Measurements from ENCODE around the gene KCTD4. TPM values are rescaled to one million over a fixed set of nuclear protein-coding genes. Genes with fewer than 3 reads are reported as not detected.
A peak's percentile ranks its signal among the peaks of the same experiment; 100 is the strongest.
"Not testable (repeated sequence)": the region's sequence is repeated elsewhere in the genome, so short reads cannot be mapped to it uniquely, and the experiment has no call there.

The KCTD4 gene
- polyA plus RNA-seq (2013, experiment 1 of 2), result not detected
- polyA plus RNA-seq (2013, experiment 2 of 2), result not detected

DNA sequence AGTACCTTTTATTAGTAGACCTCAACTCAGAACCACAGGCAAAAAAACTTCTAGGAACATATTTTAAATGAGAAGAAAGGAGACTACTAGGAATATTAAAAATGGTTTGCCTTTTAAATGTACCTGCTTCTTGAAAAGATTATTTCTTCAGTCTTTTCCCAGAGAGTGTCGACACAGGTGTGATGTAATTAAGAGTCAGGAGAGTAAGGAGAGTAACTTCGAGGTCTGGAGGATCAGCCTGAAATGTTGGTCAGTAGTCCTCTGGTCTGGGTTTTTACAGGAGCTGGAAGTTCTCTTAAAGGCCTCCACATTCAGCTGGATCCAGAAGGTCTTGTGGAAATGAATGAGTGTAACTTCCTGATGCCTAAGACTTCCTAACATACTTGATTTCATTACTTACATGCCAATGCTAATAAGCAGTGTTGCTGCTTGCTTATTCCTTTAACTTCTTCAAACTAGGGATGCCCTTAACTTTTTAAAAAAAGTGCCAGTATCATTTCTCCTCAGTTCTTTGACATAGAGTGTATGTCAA, at the start of gene KCTD4:
KCTD4 (minus strand) TSS at position 345 of the 532 bp plus-strand sequence. CDS start 6,478 bp downstream, outside the sequence.
- no peak within 1 kb of the TSS for H2BK15ac ChIP-seq (ENCODE audit: low read depth, poor library complexity, severe bottlenecking)
- H2BK120ac ChIP-seq (ENCODE audit: low read depth, low read length), result no peak within 1 kb of the TSS
- H2AFZ ChIP-seq (ENCODE audit: low read depth, low read length), result no peak within 1 kb of the TSS

DNA sequence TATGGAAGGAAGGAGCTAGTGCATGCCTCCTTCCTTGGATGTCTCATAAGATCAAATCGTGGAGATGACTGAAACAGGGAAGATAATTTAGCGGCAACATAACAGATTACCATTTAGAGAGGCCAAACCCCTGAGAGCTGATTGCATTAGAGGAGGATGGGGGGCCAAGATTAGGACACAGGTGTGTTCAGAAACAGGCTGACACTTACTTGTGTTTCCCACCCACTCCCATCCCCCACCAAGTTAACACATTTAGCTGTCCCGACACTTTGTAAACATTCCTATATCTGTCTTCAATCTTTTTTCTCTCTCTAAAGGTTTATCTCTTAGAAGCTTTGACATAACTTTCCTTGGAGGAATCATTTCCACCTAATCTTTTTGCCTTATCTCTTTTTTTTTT, 48.8 kb upstream of the KCTD4 start:
- H2AK5ac ChIP-seq (ENCODE audit: low read length, severe bottlenecking), result no peak overlapping the region
- no peaks in the 10 kb centered on the region for H3K4me1 ChIP-seq (ENCODE audit: control insufficient read depth, insufficient read depth, low read depth, low read length)
- no peak overlapping the region for H3K4ac ChIP-seq (ENCODE audit: low read depth in 1 of 2, low read length in 2 of 2)
- H2BK120ac ChIP-seq (ENCODE audit: low read depth, low read length), result peak overlapping the region; percentile 34
- H3K36me3 ChIP-seq (ENCODE audit: control insufficient read depth in 1 of 2, insufficient read depth in 2 of 2, low read depth in 1 of 2, low read length in 2 of 2), result peaks cover 0 to 16% of the 10 kb centered on the region in 2 experiments
- H2BK15ac ChIP-seq (ENCODE audit: low read depth, poor library complexity, severe bottlenecking), result no peak overlapping the region
- no peak overlapping the region for H3K4me2 ChIP-seq (ENCODE audit: low read length, poor library complexity, severe bottlenecking)
- H4K8ac ChIP-seq (ENCODE audit: low read length), result no peak overlapping the region
- H2BK12ac ChIP-seq (ENCODE audit: low read length in 2 of 2), result no peak overlapping the region
- H3K14ac ChIP-seq (ENCODE audit: low read length in 2 of 2), result no peak overlapping the region
- no peak overlapping the region for H3K27ac ChIP-seq (ENCODE audit: low read length, poor library complexity, severe bottlenecking)
- no peak overlapping the region for H3K4me3 ChIP-seq (ENCODE audit: insufficient read depth in 1 of 2, low read depth in 1 of 2, low read length in 2 of 2)
- H3K23ac ChIP-seq (ENCODE audit: low read length in 2 of 2), result no peak overlapping the region
- no peaks in the 10 kb centered on the region for H3K9me3 ChIP-seq (ENCODE audit: control insufficient read depth, low read length)
- H3K9ac ChIP-seq (ENCODE audit: low read length), result no peak overlapping the region
- H2AFZ ChIP-seq (ENCODE audit: low read depth, low read length), result no peak overlapping the region
- no peak overlapping the region for H2BK5ac ChIP-seq (ENCODE audit: low read depth, low read length, poor library complexity, severe bottlenecking)
- no peak overlapping the region for H3K18ac ChIP-seq (ENCODE audit: low read depth in 1 of 2, low read length in 2 of 2)
- peaks cover 15% of the 10 kb centered on the region for H3K79me1 ChIP-seq (replicated peaks; ENCODE audit: low read length, poor library complexity, severe bottlenecking)
- no peak for DNase-seq
- no peak overlapping the region for H4K91ac ChIP-seq (ENCODE audit: low read length)
- no peaks in the 10 kb centered on the region for H3K27me3 ChIP-seq (ENCODE audit: control insufficient read depth in 1 of 2, insufficient read depth in 1 of 2, low read length in 2 of 2)
- WGBS, result 77% methylated on average over 3 of the region's 3 CpGs

More for the DNA sequence above, at the start of gene KCTD4:
- Histone ChIP-seq H3K9me3 (ENCODE audit: control insufficient read depth, low read length) (no peaks in the 10 kb centered on the region), H3K4me1 (ENCODE audit: control insufficient read depth, insufficient read depth, low read depth, low read length) (peaks cover 3% of the 10 kb centered on the region), H4K8ac (ENCODE audit: low read length) (no peak within 1 kb of the TSS), H3K4ac (ENCODE audit: low read depth in 1 of 2, low read length in 2 of 2) (no peak within 1 kb of the TSS), H3K18ac (ENCODE audit: low read depth in 1 of 2, low read length in 2 of 2) (no peak within 1 kb of the TSS), H3K27me3 (ENCODE audit: control insufficient read depth in 1 of 2, insufficient read depth in 1 of 2, low read length in 2 of 2) (no peaks in the 10 kb centered on the region), H3K4me2 (ENCODE audit: low read length, poor library complexity, severe bottlenecking) (no peak within 1 kb of the TSS), H3K4me3 (ENCODE audit: insufficient read depth in 1 of 2, low read depth in 1 of 2, low read length in 2 of 2) (peak within 1 kb of the TSS in 1 of 2 experiments; percentile 59), H3K23ac (ENCODE audit: low read length in 2 of 2) (no peak within 1 kb of the TSS), H4K91ac (ENCODE audit: low read length) (no peak within 1 kb of the TSS), H2BK5ac (ENCODE audit: low read depth, low read length, poor library complexity, severe bottlenecking) (no peak within 1 kb of the TSS), H3K9ac (ENCODE audit: low read length) (no peak within 1 kb of the TSS), H3K27ac (ENCODE audit: low read length, poor library complexity, severe bottlenecking) (peak within 1 kb of the TSS; percentile 9), H2AK5ac (ENCODE audit: low read length, severe bottlenecking) (peak within 1 kb of the TSS; percentile 2), H2BK12ac (ENCODE audit: low read length in 2 of 2) (no peak within 1 kb of the TSS), H3K79me1 (replicated peaks; ENCODE audit: low read length, poor library complexity, severe bottlenecking) (peaks cover 15% of the 10 kb centered on the region), H3K36me3 (ENCODE audit: control insufficient read depth in 1 of 2, insufficient read depth in 2 of 2, low read depth in 1 of 2, low read length in 2 of 2) (no peaks in the 10 kb centered on the region), H3K14ac (ENCODE audit: low read length in 2 of 2) (no peak within 1 kb of the TSS)
- WGBS, result 86% methylated on average over 2 of the region's 2 CpGs
- peak; percentile 36 for DNase-seq

DNA sequence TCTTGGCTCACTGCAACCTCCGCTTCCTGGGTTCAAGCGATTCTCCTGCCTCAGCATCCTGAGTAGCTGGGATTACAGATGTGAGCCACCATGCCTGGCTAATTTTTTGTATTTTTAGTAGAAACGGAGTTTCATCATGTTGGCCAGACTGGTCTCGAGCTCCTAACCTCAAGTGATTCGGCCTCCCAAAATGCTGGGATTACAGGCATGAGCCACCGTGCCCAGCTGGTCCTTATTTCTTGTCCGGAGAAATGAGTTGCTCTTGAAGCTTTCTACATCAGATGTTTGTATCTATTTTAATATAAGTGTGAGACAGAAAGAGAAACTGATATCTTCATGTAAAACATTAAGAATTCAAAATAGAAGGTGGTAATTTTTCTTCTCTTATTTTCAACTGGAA, 43.9 kb upstream of the KCTD4 start:
- not testable (repeated sequence) for H2AFZ ChIP-seq (ENCODE audit: low read depth, low read length); H4K91ac ChIP-seq (ENCODE audit: low read length); H3K9me3 ChIP-seq (ENCODE audit: control insufficient read depth, low read length); H2BK120ac ChIP-seq (ENCODE audit: low read depth, low read length); H3K9ac ChIP-seq (ENCODE audit: low read length); H3K27ac ChIP-seq (ENCODE audit: low read length, poor library complexity, severe bottlenecking); H3K18ac ChIP-seq (ENCODE audit: low read depth in 1 of 2, low read length in 2 of 2); H3K4ac ChIP-seq (ENCODE audit: low read depth in 1 of 2, low read length in 2 of 2); H3K27me3 ChIP-seq (ENCODE audit: control insufficient read depth in 1 of 2, insufficient read depth in 1 of 2, low read length in 2 of 2); DNase-seq; H2BK12ac ChIP-seq (ENCODE audit: low read length in 2 of 2); H3K4me1 ChIP-seq (ENCODE audit: control insufficient read depth, insufficient read depth, low read depth, low read length); H3K14ac ChIP-seq (ENCODE audit: low read length in 2 of 2); H3K4me2 ChIP-seq (ENCODE audit: low read length, poor library complexity, severe bottlenecking); H2BK5ac ChIP-seq (ENCODE audit: low read depth, low read length, poor library complexity, severe bottlenecking); H3K4me3 ChIP-seq (ENCODE audit: insufficient read depth in 1 of 2, low read depth in 1 of 2, low read length in 2 of 2); H2BK15ac ChIP-seq (ENCODE audit: low read depth, poor library complexity, severe bottlenecking); H2AK5ac ChIP-seq (ENCODE audit: low read length, severe bottlenecking); H3K36me3 ChIP-seq (ENCODE audit: control insufficient read depth in 1 of 2, insufficient read depth in 2 of 2, low read depth in 1 of 2, low read length in 2 of 2); H4K8ac ChIP-seq (ENCODE audit: low read length); H3K23ac ChIP-seq (ENCODE audit: low read length in 2 of 2)
- WGBS, result 99% methylated on average over 6 of the region's 7 CpGs
- H3K79me1 ChIP-seq (replicated peaks; ENCODE audit: low read length, poor library complexity, severe bottlenecking), result peaks cover 19% of the 10 kb centered on the region

DNA sequence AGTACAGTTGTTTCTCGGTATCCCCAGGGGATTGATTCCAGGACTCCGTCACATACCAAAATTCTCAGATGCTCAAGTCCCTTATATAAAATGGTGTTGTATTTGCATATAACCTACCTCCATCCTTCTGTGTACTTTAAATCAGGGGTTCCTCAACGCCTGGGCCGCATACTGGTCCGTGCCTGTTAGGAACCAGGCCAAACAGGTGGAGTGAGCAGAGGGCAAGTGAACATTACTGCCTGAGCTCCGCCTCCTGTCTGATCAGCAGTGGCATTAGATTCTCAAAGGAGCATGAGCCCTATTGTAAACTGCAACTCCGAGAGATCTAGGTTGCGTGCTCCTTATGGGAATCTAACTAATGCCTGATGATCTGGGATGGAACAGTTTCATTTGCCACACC, 42.2 kb upstream of the KCTD4 start:
- Histone ChIP-seq H3K4me1 (ENCODE audit: control insufficient read depth, insufficient read depth, low read depth, low read length) (peaks cover 6% of the 10 kb centered on the region), H3K27ac (ENCODE audit: low read length, poor library complexity, severe bottlenecking) (no peak overlapping the region), H3K9me3 (ENCODE audit: control insufficient read depth, low read length) (no peaks in the 10 kb centered on the region), H2AFZ (ENCODE audit: low read depth, low read length) (no peak overlapping the region), H3K4me2 (ENCODE audit: low read length, poor library complexity, severe bottlenecking) (no peak overlapping the region), H3K23ac (ENCODE audit: low read length in 2 of 2) (no peak overlapping the region), H3K36me3 (ENCODE audit: control insufficient read depth in 1 of 2, insufficient read depth in 2 of 2, low read depth in 1 of 2, low read length in 2 of 2) (no peaks in the 10 kb centered on the region), H4K8ac (ENCODE audit: low read length) (peak overlapping the region; percentile 75), H2AK5ac (ENCODE audit: low read length, severe bottlenecking) (no peak overlapping the region), H2BK120ac (ENCODE audit: low read depth, low read length) (no peak overlapping the region), H3K14ac (ENCODE audit: low read length in 2 of 2) (no peak overlapping the region), H3K9ac (ENCODE audit: low read length) (no peak overlapping the region), H2BK15ac (ENCODE audit: low read depth, poor library complexity, severe bottlenecking) (no peak overlapping the region), H4K91ac (ENCODE audit: low read length) (no peak overlapping the region), H3K4me3 (ENCODE audit: insufficient read depth in 1 of 2, low read depth in 1 of 2, low read length in 2 of 2) (no peak overlapping the region), H2BK12ac (ENCODE audit: low read length in 2 of 2) (peak overlapping the region in 1 of 2 experiments; percentile 10), H3K27me3 (ENCODE audit: control insufficient read depth in 1 of 2, insufficient read depth in 1 of 2, low read length in 2 of 2) (no peaks in the 10 kb centered on the region), H2BK5ac (ENCODE audit: low read depth, low read length, poor library complexity, severe bottlenecking) (no peak overlapping the region), H3K79me1 (replicated peaks; ENCODE audit: low read length, poor library complexity, severe bottlenecking) (peaks cover 18% of the 10 kb centered on the region), H3K4ac (ENCODE audit: low read depth in 1 of 2, low read length in 2 of 2) (no peak overlapping the region), H3K18ac (ENCODE audit: low read depth in 1 of 2, low read length in 2 of 2) (no peak overlapping the region)
- DNase-seq, result no peak
- WGBS, result 89% methylated on average over 6 of the region's 8 CpGs
